Mucosa of descending colon (tissue), 3 donors: ENCODE measurements around the gene TCP11L2. TPM values are rescaled to one million over a fixed set of nuclear protein-coding genes. Genes with fewer than 3 reads are reported as not detected.

Experiments
- ATAC-seq: fragments of 200-7000 bp; cut with Tn5 transposase; one replicate; pipeline ENCODE4 v1.9.1; 2020; ENCODE audit warnings: mild to moderate bottlenecking, moderate library complexity
- DNase-seq, 3 donors: peaks; one replicate each; pipeline ENCODE4 v3.0.0-alpha.2; 2020
- H3K36me3 ChIP-seq: fragments of 200-600 bp; one replicate; pipeline ENCODE4 v1.8.0; 2021; ENCODE audit warnings: low read depth, mild to moderate bottlenecking
- H3K4me1 ChIP-seq: fragments of 200-600 bp; one replicate; pipeline ENCODE4 v1.8.0; 2021; ENCODE audit warnings: low read depth, mild to moderate bottlenecking
- H3K4me3 ChIP-seq: fragments of 200-600 bp; one replicate; pipeline ENCODE4 v1.8.0; 2021; ENCODE audit warnings: mild to moderate bottlenecking
- H3K9me3 ChIP-seq: fragments of 200-600 bp; one replicate; pipeline ENCODE4 v1.8.0; 2021; ENCODE audit warnings: mild to moderate bottlenecking
- CTCF ChIP-seq: fragments of 200-600 bp; IDR thresholded peaks from one replicate; pipeline ENCODE4 v1.8.0; 2022; ENCODE audit warnings: antibody characterized with exemption, mild to moderate bottlenecking
- intact Hi-C, 2 donors: fragments of 100-400 bp; cut with DNase I in 1 of 2; cut with micrococcal nuclease in 1 of 2; formaldehyde crosslinking; loops; one replicate each; pipeline versions ENCODE4 v1.11.0 to v1.11.1; 2022; cut with DNase I, micrococcal nuclease
- total RNA-seq, 3 donors: library from RNA; stranded (reverse); fragmentation: NEBNext Ultra II Directional in 2 of 3; extraction: Animal tissue kit (Norgen Biotek cat#: 25700) in 2 of 3; gene quantifications; one replicate each; pipeline versions ENCODE4 v1.2.1 to v1.2.4, GENCODE V29; 2021 to 2023
- donor health status: DM: no; HTN: no; CAD: no; lungs with moderate emphysema.
- donor health status: DM: no; HTN: no; CAD: no.
- donor health status: DM: no; HTN: yes; CAD: no.

Gene TCP11L2
- total RNA-seq, 3 donors from 2014 or later, result 32.1 to 54.5 (median 44.8) TPM

GRCh38 chr12:106358396-106359241, 56.1 kb downstream of the TCP11L2 start:
- peak in 2 of 3 donors; percentile 43 to 45 for DNase-seq
- ATAC-seq, result peak; percentile 39
- intact Hi-C loops, result no loop called here
- peak overlapping the region; percentile 54 for H3K4me3 ChIP-seq
- H3K4me1 ChIP-seq, result peaks cover 17% of the 10 kb centered on the region
- no peaks in the 10 kb centered on the region for H3K36me3 ChIP-seq
- no peaks in the 10 kb centered on the region for H3K9me3 ChIP-seq
- TF ChIP-seq CTCF, result no peak

GRCh38 chr12:106359646-106360399, 57.3 kb downstream of the TCP11L2 start:
- Histone ChIP-seq H3K9me3 (no peaks in the 10 kb centered on the region), H3K36me3 (no peaks in the 10 kb centered on the region), H3K4me1 (peaks cover 17% of the 10 kb centered on the region), H3K4me3 (no peak overlapping the region)
- DNase-seq, result no peak
- TF ChIP-seq CTCF, result no peak
- ATAC-seq, result no peak
- intact Hi-C loops, result no loop called here

DNA sequence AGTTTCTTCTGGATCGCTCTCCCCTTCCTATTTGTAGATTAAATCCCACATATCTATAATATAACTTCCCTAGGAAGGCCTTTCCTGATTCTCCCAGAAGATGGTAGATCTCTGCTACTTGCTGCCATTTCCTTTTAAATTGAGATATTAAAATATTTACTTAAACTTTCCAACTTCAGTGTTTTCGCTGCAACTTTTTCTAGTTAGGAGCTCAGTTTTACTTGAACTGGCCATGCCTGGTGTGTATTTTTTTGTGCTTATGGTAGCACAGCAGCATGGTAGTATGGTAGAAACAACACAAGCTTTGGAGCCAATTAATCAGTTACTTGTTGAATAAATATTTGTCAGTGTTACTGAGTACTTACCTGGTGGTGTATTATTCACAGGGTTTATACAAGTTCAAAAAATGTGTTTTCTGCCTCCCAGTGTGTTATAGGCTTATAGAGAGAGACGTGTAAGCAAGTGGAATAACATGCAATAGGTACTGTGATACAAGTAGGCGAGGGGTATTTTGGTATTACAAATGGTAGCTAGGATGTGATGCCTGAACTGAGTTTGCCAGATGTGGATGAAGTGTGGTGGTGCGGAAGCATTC, 58.0 kb downstream of the TCP11L2 start:
- Histone ChIP-seq H3K4me1 (peaks cover 17% of the 10 kb centered on the region), H3K9me3 (no peaks in the 10 kb centered on the region), H3K36me3 (no peaks in the 10 kb centered on the region), H3K4me3 (no peak overlapping the region)
- intact Hi-C loops, result no loop called here
- ATAC-seq (no peak), DNase-seq (no peak)
- TF ChIP-seq CTCF, result no peak

DNA sequence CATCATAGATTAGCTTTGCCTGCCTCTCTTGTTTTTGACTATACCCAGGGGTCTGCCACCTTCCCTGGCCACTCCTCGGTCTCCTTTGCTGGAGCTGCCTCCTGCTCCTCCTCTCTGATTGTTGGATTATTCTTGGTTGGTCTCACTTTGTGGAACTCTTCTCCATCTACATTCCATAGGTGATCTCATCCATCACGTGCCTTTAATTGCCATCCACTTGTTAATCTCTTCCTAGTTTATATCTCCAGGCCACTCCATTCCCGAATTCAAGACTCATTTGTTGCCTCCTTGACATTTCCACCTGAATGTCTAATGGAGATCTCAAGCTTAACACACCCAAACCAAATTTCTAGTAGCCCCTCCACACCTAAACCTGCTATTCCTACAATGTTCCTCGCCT, 60.4 kb downstream of the TCP11L2 start:
- H3K4me3 ChIP-seq, result no peak overlapping the region
- TF ChIP-seq CTCF, result no peak

DNA sequence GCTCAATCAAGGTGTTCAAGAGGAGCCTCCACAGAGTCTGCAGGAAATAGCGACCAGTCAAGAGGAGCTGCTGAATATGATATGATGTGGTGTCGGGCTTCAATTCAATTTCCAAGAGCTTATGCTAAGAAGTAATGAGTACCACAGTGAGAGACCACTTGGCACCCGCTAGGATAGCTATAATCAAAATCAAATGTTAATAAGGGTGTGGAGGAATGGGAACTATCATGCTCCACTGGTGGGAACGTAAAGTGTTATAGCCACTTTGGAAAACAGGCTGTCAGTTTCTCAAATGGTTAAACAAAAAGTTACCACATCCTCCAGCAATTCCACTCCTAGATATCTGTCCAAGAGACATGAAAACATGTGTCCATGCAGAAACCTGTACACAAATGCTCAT, 61.7 kb downstream of the TCP11L2 start:
- Histone ChIP-seq H3K4me1 (peaks cover 2% of the 10 kb centered on the region), H3K9me3 (no peaks in the 10 kb centered on the region), H3K36me3 (no peaks in the 10 kb centered on the region), H3K4me3 (no peak overlapping the region)
- ATAC-seq (no peak), DNase-seq (no peak)
- TF ChIP-seq CTCF, result no peak
- intact Hi-C loops, result no loop called here

More for the DNA sequence above, 60.4 kb downstream of the TCP11L2 start:
- H3K4me1 ChIP-seq, result peaks cover 9% of the 10 kb centered on the region
- DNase-seq (no peak), ATAC-seq (no peak)
- H3K36me3 ChIP-seq, result no peaks in the 10 kb centered on the region
- intact Hi-C loops, result no loop called here
- H3K9me3 ChIP-seq, result no peaks in the 10 kb centered on the region
